DND-41 (cell line): ENCODE measurements around the gene ZCCHC2.

Source experiments
- ATAC-seq: fragments of 200-7000 bp; cut with Tn5 transposase; 3 replicates; pipeline ENCODE4 v1.9.1; 2021; ENCODE audit warnings: low read depth; ENCODE audit not compliant: insufficient read depth
- DNase-seq: peaks from one replicate; pipeline ENCODE4 v3.0.0-alpha.2; 2020
- H2AFZ ChIP-seq: 2 replicates; pipeline ENCODE4 v1.6.0; 2012; ENCODE audit warnings: low read depth, low read length
- H3K27ac ChIP-seq: 2 replicates; pipeline ENCODE4 v1.5.1; 2012; ENCODE audit warnings: low read length, inconsistent platforms
- H3K27me3 ChIP-seq: fragments of 200-600 bp; sonication (generic); 2 replicates; pipeline ENCODE4 v1.6.0; 2012; ENCODE audit warnings: low read length, mild to moderate bottlenecking, inconsistent platforms; ENCODE audit not compliant: insufficient read depth, poor library complexity
- H3K36me3 ChIP-seq: 2 replicates; pipeline ENCODE4 v1.5.1; 2012; ENCODE audit warnings: low read length, inconsistent platforms; ENCODE audit not compliant: insufficient read depth
- H3K4me1 ChIP-seq: 2 replicates; pipeline ENCODE4 v1.5.1; 2012; ENCODE audit warnings: mild to moderate bottlenecking, low read length; ENCODE audit not compliant: insufficient read depth
- H3K4me2 ChIP-seq: 2 replicates; pipeline ENCODE4 v1.6.0; 2012; ENCODE audit warnings: mild to moderate bottlenecking, moderate library complexity, low read length, inconsistent platforms; ENCODE audit not compliant: insufficient read depth
- H3K4me3 ChIP-seq, 2 experiments: fragments of 200-600 bp in 1 of 2; shearing (Covaris generic) in 1 of 2; 2 replicates each; pipeline ENCODE4 v1.5.1; 2012 to 2016; ENCODE audit warnings: inconsistent platforms in 2 of 2, low read length in 2 of 2, mild to moderate bottlenecking in 2 of 2, low read depth in 1 of 2, moderate library complexity in 1 of 2
- H3K79me2 ChIP-seq: 2 replicates; pipeline ENCODE4 v1.6.0; 2012; ENCODE audit warnings: low read length, inconsistent platforms; ENCODE audit not compliant: insufficient read depth
- H3K9ac ChIP-seq: 2 replicates; pipeline ENCODE4 v1.6.0; 2012; ENCODE audit warnings: low read depth, mild to moderate bottlenecking, inconsistent platforms, low read length, moderate library complexity
- H3K9me3 ChIP-seq: 2 replicates; pipeline ENCODE4 v1.5.1; 2012; ENCODE audit warnings: low read length, moderate library complexity, mild to moderate bottlenecking, inconsistent platforms; ENCODE audit not compliant: insufficient read depth, severe bottlenecking
- H4K20me1 ChIP-seq: 2 replicates; pipeline ENCODE4 v1.6.0; 2012; ENCODE audit warnings: low read length; ENCODE audit not compliant: insufficient read depth
- EZH2 ChIP-seq: IDR thresholded peaks from 3 replicates; pipeline ENCODE4 v1.6.1; 2012; ENCODE audit warnings: borderline replicate concordance, low read depth, mild to moderate bottlenecking, moderate library complexity, low read length, inconsistent platforms; ENCODE audit not compliant: severe bottlenecking
- TF ChIP-seq, protein P1 (sequence below): IDR thresholded peaks from 2 replicates; pipeline ENCODE4 v1.5.1; 2012; ENCODE audit warnings: borderline replicate concordance, low read length, moderate library complexity, mild to moderate bottlenecking; ENCODE audit not compliant: poor library complexity, severe bottlenecking; ENCODE audit errors: extremely low read depth

Gene ZCCHC2

DNA sequence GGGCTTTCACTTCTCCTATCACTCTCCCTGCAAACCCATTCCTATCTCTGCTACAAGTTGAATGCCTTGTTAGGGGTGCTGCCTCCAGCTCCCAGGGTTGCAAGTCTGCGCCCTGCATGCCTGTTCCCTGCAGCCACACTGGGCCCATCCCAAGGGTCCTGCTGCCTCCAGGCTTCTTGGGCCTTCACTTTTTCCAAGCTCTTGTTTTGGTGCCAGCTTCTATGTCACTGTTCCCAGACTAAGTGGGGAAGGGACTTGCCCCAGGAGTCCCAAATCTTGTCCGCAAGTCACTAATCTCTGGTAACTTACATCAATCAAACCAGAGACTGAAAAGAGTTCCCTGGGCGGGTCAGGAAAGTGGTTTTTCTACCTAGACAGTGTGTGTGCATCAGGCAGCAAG is 65.4 kb downstream of the ZCCHC2 start:
- Histone ChIP-seq H3K36me3 (no peaks in the 10 kb centered on the region), H3K27me3 (no peaks in the 10 kb centered on the region), H3K79me2 (no peaks in the 10 kb centered on the region), H3K4me2 (no peak overlapping the region), H3K27ac (no peak overlapping the region), H3K9ac (no peak overlapping the region), H3K9me3 (no peaks in the 10 kb centered on the region), H4K20me1 (no peaks in the 10 kb centered on the region), H2AFZ (no peak overlapping the region), H3K4me3 (no peak overlapping the region), H3K4me1 (peaks cover 18% of the 10 kb centered on the region)
- TF ChIP-seq, protein P1, sequence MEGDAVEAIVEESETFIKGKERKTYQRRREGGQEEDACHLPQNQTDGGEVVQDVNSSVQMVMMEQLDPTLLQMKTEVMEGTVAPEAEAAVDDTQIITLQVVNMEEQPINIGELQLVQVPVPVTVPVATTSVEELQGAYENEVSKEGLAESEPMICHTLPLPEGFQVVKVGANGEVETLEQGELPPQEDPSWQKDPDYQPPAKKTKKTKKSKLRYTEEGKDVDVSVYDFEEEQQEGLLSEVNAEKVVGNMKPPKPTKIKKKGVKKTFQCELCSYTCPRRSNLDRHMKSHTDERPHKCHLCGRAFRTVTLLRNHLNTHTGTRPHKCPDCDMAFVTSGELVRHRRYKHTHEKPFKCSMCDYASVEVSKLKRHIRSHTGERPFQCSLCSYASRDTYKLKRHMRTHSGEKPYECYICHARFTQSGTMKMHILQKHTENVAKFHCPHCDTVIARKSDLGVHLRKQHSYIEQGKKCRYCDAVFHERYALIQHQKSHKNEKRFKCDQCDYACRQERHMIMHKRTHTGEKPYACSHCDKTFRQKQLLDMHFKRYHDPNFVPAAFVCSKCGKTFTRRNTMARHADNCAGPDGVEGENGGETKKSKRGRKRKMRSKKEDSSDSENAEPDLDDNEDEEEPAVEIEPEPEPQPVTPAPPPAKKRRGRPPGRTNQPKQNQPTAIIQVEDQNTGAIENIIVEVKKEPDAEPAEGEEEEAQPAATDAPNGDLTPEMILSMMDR, result no peak
- no peak for TF ChIP-seq EZH2
- ATAC-seq (no peak), DNase-seq (no peak)

DNA sequence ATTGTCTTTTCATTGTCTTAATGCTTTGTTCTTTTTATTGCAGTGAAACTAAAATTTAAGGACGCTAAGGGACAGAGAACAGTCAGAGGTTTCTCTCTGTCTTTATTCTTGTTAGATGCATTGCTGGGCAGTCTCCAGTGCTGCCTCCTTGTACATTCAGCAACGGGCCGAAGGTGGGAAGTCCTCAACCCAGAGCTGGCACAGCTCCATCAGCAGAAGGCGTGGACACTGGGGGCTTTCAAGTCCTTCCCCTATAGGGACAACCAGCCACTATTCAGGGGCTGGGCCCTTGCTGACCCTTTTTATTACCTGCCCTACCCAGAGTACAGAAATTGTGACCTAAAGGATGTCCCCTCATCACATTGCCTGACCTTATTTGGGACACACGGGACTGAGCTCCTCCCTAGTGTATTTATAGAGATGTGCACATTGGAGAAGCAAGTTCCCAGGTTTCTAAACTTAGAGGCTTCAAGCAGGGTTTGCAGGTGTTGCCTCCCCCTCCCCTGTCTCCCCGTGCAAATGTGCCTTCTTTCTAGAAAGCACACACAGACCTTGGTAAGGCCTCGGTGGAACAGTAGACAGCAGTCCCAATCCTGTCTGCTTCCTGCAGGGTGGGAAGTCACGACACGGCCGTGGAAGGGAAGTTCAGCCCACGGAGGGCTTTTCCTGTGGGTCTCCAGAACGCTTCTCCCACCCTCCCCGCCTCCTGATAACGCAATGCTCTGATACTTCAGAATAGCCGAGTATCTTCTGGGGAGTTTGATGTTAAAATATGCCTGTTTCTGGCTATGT is 68.2 kb downstream of the ZCCHC2 start:
- no peak for DNase-seq
- TF ChIP-seq, protein P1, result no peak
- no peak for TF ChIP-seq EZH2
- Histone ChIP-seq H3K9me3 (no peaks in the 10 kb centered on the region), H3K36me3 (no peaks in the 10 kb centered on the region), H3K27ac (no peak overlapping the region), H4K20me1 (no peaks in the 10 kb centered on the region), H2AFZ (no peak overlapping the region), H3K79me2 (no peaks in the 10 kb centered on the region), H3K4me1 (no peaks in the 10 kb centered on the region), H3K27me3 (no peaks in the 10 kb centered on the region), H3K4me3 (no peak overlapping the region), H3K9ac (no peak overlapping the region), H3K4me2 (no peak overlapping the region)
- no peak for ATAC-seq

DNA sequence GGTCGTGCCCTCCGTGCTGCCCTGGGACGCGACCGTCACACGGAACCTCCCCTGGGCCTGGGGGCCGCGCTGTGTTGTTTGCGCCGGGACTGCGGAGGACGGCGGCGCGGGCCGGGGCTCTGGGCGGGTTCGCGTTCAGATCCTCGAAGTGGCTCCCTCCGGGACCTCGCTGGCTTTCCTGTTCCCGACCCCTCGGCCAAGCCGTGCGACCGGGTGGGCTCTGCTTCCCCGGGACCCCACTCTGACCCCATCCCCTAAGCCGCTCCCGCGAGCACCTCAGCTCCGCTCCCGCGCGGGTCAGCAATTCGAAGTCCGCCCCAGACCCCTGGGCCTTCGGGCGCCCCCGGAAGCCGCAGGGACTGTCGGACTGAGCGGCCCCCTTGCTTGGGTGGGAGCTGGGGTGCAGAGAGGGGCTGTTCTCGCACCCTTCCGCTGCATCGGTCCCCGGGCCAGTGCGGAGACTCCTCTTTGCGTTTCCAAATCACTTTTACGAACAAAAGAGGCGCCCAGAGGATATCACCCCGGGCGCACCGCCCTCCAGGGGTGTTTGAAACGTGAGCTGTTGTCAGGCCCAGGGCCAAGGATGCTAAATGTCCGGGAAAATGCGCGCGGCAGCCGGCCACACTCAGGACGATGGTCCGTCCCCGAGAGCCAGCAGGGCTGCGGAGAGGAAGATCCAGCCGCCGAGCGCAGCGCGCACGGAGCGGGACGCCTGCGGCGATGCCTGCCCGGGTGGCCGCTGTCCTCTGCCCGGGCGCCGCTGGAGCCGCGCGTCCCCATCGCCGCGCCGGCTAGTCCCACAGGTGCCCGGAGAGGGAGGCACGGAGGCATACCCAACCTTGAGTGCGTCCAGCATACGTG is 73.5 kb downstream of the ZCCHC2 start:
- no peak overlapping the region for H3K4me3 ChIP-seq

More for the DNA sequence above, 73.5 kb downstream of the ZCCHC2 start:
- H2AFZ ChIP-seq, result no peak overlapping the region
- no peaks in the 10 kb centered on the region for H3K27me3 ChIP-seq
- no peak overlapping the region for H3K27ac ChIP-seq
- ATAC-seq (no peak), DNase-seq (no peak)
- no peaks in the 10 kb centered on the region for H4K20me1 ChIP-seq
- TF ChIP-seq EZH2, result no peak
- TF ChIP-seq, protein P1, result no peak
- H3K9ac ChIP-seq, result no peak overlapping the region
- no peaks in the 10 kb centered on the region for H3K9me3 ChIP-seq
- no peak overlapping the region for H3K4me2 ChIP-seq
- H3K36me3 ChIP-seq, result no peaks in the 10 kb centered on the region
- no peaks in the 10 kb centered on the region for H3K79me2 ChIP-seq
- H3K4me1 ChIP-seq, result no peaks in the 10 kb centered on the region
